ENCODE results near the gene CFAP410. TPM values are rescaled to one million over a fixed set of nuclear protein-coding genes. Genes with fewer than 3 reads are reported as not detected.
A peak's percentile ranks its signal among the peaks of the same experiment; 100 is the strongest.

Gene CFAP410
- total RNA-seq, 1 donor from 2014 or later = 4.8 TPM

GRCh38 chr21:44300262-44300959 is 38.8 kb downstream of the CFAP410 start:
- peak; percentile 43 to 53 for DNase-seq (ENCODE audit: low read depth in 2 of 2)

GRCh38 chr21:44299458-44300261 is 39.5 kb downstream of the CFAP410 start, which contains the start of gene PFKL:
Gene PFKL (plus strand): TSS chr21:44300053. CDS start chr21:44300106, 53 bp downstream.
- DNase-seq (ENCODE audit: low read depth in 2 of 2) = peak; percentile 47 to 51

GRCh38 chr21:44299085-44299457 is 40.1 kb downstream of the CFAP410 start:
- no peak for DNase-seq (ENCODE audit: low read depth in 2 of 2)

GRCh38 chr21:44298301-44298700 is 40.9 kb downstream of the CFAP410 start:
- DNase-seq (ENCODE audit: low read depth in 2 of 2) = peak in 1 of 2 donors; percentile 32

GRCh38 chr21:44297525-44298290 is 41.5 kb downstream of the CFAP410 start:
- peak; percentile 86 to 87 for DNase-seq (ENCODE audit: low read depth in 2 of 2)

GRCh38 chr21:44296916-44297315 is 42.3 kb downstream of the CFAP410 start:
- DNase-seq (ENCODE audit: low read depth in 2 of 2) = no peak

- DNase-seq (ENCODE audit: low read depth in 2 of 2) = no peak
Observed at GRCh38 chr21:44296103-44296519, 43.1 kb downstream of the CFAP410 start.

GRCh38 chr21:44295646-44296045 is 43.5 kb downstream of the CFAP410 start:
- DNase-seq (ENCODE audit: low read depth in 2 of 2) = no peak

GRCh38 chr21:44295163-44295573 is 44.0 kb downstream of the CFAP410 start:
- no peak for DNase-seq (ENCODE audit: low read depth in 2 of 2)

- DNase-seq (ENCODE audit: low read depth in 2 of 2) = peak in 1 of 2 donors; percentile 66
Observed at GRCh38 chr21:44294391-44295162, 44.6 kb downstream of the CFAP410 start.

GRCh38 chr21:44293551-44294231 is 45.5 kb downstream of the CFAP410 start:
- DNase-seq (ENCODE audit: low read depth in 2 of 2) = no peak

- no peak for DNase-seq (ENCODE audit: low read depth in 2 of 2)
Observed at GRCh38 chr21:44292812-44293195, 46.4 kb downstream of the CFAP410 start.

GRCh38 chr21:44291936-44292811 is 47.0 kb downstream of the CFAP410 start:
- no peak for DNase-seq (ENCODE audit: low read depth in 2 of 2)

GRCh38 chr21:44291078-44291935 is 47.9 kb downstream of the CFAP410 start:
- DNase-seq (ENCODE audit: low read depth in 2 of 2) = no peak

- DNase-seq (ENCODE audit: low read depth in 2 of 2) = no peak
Observed at GRCh38 chr21:44290327-44291077, 48.7 kb downstream of the CFAP410 start.

- DNase-seq (ENCODE audit: low read depth in 2 of 2) = no peak
Observed at GRCh38 chr21:44289381-44290010, 49.7 kb downstream of the CFAP410 start.

Measured in lung microvascular endothelial cell (primary cell).